Iris pigment epithelial cell (primary cell): ENCODE data around the gene UNC5B.
"Not testable (repeated sequence)": the region's sequence is repeated elsewhere in the genome, so short reads cannot be mapped to it uniquely, and the experiment has no call there.

ENCODE experiments used
- DNase-seq: peaks from one replicate; pipeline ENCODE4 v3.0.0-alpha.2; 2011; ENCODE audit warnings: low read depth

Gene UNC5B

DNA sequence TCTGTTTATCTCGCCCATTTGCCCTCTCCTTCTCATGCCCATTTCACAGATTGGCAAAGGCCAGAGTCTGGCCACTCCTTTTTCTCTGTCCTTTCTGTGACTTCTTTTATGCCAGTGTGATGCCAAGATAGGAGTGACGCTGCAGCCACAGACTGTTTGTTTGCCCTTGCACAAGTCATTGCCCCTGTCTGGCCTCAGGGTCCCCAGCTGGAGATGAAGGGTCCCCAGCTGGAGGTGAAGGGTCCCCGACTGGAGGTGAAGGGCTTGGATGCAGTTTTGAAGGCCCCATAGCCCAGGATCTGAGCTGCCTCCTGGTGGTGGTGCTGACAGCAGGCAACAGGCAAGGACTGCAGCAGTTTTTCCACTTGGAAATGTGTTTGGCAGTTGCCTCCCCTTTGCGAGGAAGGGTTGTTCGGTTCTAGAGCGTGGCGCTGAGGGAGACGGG, 55.9 kb downstream of the UNC5B start:
- DNase-seq: peak; percentile 38

GRCh38 chr10:71268758-71269157, 56.4 kb downstream of the UNC5B start:
- no peak for DNase-seq

GRCh38 chr10:71269301-71270288, 57.2 kb downstream of the UNC5B start:
- no peak for DNase-seq

DNA sequence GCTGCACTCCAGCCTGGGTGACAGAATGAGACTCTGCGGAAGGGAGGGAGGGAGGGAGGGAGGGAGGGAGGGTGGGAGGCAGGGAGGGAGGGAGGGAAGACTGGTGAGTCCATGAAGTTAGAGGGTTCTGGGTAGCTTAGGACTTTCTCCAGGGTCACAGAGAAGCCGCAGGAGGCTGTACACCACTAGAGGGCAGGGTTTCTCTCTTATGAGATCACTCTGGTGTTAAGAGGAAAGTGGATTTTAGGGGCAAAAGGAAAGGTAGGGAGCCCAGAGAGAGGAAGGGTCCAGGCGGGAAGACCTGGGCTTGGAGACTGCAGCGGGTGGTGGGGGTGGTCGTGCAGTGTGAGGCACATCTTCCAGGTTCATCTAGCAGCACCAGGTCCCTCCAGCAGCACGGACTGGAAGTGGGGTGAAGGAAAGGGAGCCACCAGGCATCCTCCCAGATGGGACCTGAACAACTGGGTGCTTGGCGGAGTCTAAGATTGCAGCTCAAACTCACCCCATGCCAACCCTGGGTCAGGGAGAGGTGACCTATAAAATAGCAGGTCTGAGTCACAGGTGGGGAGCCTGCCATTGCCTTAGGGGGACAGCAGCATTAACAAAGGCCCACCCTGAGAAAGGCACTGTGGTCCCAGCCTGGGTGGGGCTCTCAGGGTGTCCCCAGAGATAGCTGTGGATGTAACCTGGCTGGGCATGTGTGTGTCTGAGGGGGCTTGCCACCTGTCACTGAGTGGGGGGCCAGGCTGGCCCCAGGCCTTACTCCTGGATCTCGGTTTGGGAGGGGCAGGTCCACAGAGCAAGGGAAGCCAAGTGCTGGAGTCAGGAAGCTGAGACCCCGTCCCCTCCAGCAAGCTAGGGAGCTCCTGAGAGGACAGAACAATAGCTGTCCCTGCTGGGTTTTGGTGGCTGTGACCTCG, 58.2 kb downstream of the UNC5B start:
- peak; percentile 70 for DNase-seq

GRCh38 chr10:71271662-71272055, 59.3 kb downstream of the UNC5B start:
- no peak for DNase-seq

DNA sequence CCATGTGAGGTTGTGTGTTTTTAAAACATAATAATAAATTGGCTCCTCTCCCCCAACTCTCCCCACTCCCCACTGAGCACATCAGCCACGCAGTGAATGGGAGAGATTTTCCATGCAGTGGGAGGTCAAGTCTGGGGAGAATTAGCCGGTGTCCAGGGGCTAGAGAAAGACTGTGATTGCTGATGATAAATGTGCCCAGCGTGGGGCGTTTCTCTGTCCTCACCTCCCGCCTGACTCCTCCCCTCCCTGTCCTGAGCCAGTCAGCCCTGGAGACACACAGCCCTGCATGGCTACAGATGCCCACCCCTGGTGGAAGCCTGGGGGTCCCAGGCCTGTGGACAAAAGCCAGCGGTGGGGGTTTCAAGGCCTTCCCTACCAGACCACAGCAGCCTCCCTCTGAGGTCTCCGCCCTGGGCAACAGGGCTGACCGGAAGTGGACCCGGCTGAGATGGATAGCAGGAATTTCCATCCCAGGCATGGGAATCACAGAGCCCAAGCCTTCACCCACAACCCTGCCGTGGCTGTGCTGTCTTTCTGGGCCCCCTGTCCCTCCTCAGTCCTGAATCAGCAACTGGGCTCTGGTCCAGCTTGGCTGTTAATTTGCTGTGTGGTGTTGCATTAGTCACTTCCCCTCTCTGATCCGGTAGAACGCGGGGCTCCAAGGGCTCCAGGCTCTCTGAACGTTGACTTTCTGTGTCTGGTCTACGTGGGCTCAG, 59.8 kb downstream of the UNC5B start:
- DNase-seq: peak; percentile 69

GRCh38 chr10:71272974-71273373, 60.6 kb downstream of the UNC5B start:
- DNase-seq: not testable (repeated sequence)

DNA sequence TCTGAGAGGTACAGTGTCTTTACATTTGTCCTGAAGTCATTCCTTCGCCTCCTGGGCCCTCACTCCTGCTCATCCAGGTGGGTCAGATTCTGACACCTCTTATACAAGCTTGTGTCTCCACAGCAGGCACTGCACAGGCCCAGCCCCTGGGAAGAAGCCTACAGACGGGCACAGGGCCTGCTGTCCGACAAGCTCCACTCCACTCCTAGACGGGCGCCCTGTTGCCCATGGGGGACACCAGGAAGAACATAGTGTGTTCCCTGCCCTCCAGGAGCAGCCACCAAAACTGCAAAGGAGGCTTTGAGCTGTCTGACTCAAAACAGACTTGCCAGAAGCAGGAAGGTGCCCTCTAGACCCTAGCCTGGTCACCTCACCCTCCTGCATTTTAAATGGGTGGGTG, 61.1 kb downstream of the UNC5B start:
- no peak for DNase-seq

GRCh38 chr10:71274901-71275796, 62.8 kb downstream of the UNC5B start:
- no peak for DNase-seq

DNA sequence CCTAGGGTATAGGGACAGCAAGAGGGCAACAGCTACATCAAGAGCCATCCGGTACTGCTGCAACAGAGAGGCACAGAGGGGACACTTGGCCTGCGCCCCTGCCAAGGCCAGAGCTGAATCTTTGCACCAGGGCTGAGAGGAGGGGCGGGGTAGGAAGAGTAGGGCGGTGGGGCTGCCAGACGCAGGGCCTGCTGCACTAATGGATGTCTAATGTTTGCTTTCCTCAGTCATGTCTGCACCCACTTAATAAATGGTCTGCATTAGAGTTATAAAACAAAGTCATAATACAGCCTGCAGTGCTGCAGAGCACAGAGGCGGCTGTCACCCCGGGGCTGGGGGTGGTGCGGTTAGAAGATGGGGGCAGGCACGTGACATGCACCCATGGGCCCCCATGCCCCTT, 64.5 kb downstream of the UNC5B start:
- DNase-seq: no peak

- DNase-seq: no peak
Measured at GRCh38 chr10:71277914-71278665, 65.7 kb downstream of the UNC5B start.

GRCh38 chr10:71278691-71279588, 66.6 kb downstream of the UNC5B start:
- DNase-seq: no peak

DNA sequence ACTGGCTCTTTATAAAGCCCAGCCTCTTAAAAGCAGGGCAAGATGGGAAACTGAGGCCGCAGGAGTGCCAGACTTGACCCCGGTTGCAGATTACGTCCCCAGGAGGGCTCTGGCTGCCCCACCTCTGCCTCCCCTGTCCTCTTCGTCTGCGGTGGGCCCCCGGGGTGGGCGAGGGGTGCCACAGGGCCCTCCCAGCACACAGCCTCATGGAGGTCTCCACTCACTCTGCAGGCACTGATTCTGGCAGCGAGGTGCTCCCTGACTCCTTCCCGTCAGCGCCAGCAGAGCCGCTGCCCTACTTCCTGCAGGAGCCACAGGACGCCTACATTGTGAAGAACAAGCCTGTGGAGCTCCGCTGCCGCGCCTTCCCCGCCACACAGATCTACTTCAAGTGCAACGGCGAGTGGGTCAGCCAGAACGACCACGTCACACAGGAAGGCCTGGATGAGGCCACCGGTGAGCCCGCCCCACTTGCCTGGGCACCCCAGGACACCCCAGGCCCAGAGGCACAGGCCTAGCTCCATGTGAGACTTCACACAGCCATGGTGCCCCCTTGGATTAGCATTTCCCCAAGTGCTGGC, 67.3 kb downstream of the UNC5B start:
- DNase-seq: no peak

- no peak for DNase-seq
Measured at GRCh38 chr10:71280216-71280615, 67.8 kb downstream of the UNC5B start.

DNA sequence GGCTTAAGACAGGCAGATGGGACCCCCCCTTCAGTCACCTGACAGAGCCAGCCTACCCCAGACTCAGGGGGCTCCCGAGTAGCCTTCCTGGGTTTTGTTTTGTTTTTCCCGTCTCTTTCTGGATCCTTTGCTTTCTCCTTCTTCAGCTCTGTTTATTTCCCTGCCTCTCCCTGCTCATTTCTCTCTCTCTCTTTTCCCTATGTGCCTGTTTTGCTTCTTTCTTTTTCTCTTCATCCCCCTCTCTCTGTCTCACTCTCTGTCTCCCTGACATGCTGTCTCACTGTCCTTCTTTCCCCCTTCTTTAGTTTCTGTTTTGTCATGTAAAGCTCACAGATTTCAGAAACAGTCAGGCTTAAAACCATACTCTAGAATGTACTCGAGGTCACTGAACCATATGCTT, 68.5 kb downstream of the UNC5B start:
- no peak for DNase-seq

DNA sequence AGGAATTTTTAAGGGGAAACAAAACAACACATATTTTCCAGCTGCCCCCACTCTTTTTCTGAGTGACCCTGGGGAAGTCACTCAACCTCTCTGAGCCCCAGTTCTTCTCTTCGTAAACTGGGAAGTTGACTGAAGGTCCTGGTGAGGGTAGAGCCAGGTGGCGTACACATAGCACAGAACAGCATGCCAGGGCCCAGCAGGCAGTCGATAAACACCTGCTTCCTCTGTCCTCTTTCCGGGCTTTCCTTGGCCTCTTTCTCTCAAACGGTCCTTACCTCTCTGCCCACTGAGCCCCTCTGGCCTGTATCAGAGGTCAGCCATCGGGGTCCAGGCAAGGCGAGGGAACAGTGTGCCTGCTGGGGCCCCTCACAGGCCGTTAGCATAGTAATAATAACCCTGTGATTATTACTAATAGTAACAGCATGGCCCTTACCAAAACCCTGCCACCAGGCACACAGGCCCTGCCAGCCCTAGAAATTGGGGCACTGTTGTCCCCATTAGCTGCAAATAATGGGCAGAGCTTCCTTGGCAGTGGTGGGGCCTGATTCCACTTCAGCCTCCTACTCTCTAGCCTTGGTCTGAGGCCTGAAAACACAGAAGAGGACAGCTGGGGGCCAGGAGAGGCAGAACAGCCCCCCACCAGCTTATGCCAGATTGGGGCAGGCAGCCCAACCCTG, 69.4 kb downstream of the UNC5B start:
- DNase-seq: no peak

- no peak for DNase-seq
Measured at GRCh38 chr10:71282323-71282680, 69.9 kb downstream of the UNC5B start.

GRCh38 chr10:71283410-71283809, 71.0 kb downstream of the UNC5B start:
- no peak for DNase-seq
